ENCODE data around the gene SOBP.

SOBP gene

GRCh38 chr6:107703606-107704005, 213.7 kb downstream of the SOBP start:
- no peak overlapping the region for H3K27ac Mint-ChIP-seq
- H3K27me3 Mint-ChIP-seq (ENCODE audit: low read depth, poor library complexity) = peaks cover 14% of the 10 kb centered on the region
- DNase-seq = no peak
- H3K9me3 Mint-ChIP-seq = peaks cover under 1% of the 10 kb centered on the region
- TF ChIP-seq CTCF (IDR thresholded peaks at IDR 0.05) = no peak
- no peaks in the 10 kb centered on the region for H3K36me3 Mint-ChIP-seq (ENCODE audit: low read depth)
- peaks cover 59% of the 10 kb centered on the region for H3K4me1 Mint-ChIP-seq
- H3K4me3 Mint-ChIP-seq = no peak overlapping the region

GRCh38 chr6:107704347-107705013, 214.6 kb downstream of the SOBP start:
- Mint-ChIP-seq H3K27me3 (ENCODE audit: low read depth, poor library complexity) (peaks cover 14% of the 10 kb centered on the region), H3K9me3 (no peaks in the 10 kb centered on the region), H3K4me3 (no peak overlapping the region), H3K27ac (no peak overlapping the region), H3K36me3 (ENCODE audit: low read depth) (no peaks in the 10 kb centered on the region), H3K4me1 (peaks cover 55% of the 10 kb centered on the region)
- TF ChIP-seq CTCF (IDR thresholded peaks at IDR 0.05) = peak; percentile 79
- peak; percentile 41 for DNase-seq

- peaks cover 14% of the 10 kb centered on the region for H3K27me3 Mint-ChIP-seq (ENCODE audit: low read depth, poor library complexity)
- no peak for TF ChIP-seq CTCF (IDR thresholded peaks at IDR 0.05)
- no peak for DNase-seq
- no peak overlapping the region for H3K4me3 Mint-ChIP-seq
- no peak overlapping the region for H3K27ac Mint-ChIP-seq
- peaks cover 47% of the 10 kb centered on the region for H3K4me1 Mint-ChIP-seq
- H3K9me3 Mint-ChIP-seq = no peaks in the 10 kb centered on the region
- no peaks in the 10 kb centered on the region for H3K36me3 Mint-ChIP-seq (ENCODE audit: low read depth)
These were observed 216.7 kb downstream of the SOBP start for GRCh38 chr6:107706516-107707115.

GRCh38 chr6:107707346-107708275, 217.7 kb downstream of the SOBP start:
- peaks cover 14% of the 10 kb centered on the region for H3K27me3 Mint-ChIP-seq (ENCODE audit: low read depth, poor library complexity)
- DNase-seq = no peak

GRCh38 chr6:107708435-107708834, 218.5 kb downstream of the SOBP start:
- Mint-ChIP-seq H3K27me3 (ENCODE audit: low read depth, poor library complexity) (peaks cover 14% of the 10 kb centered on the region), H3K27ac (peak overlapping the region; percentile 71), H3K4me1 (peaks cover 53% of the 10 kb centered on the region), H3K36me3 (ENCODE audit: low read depth) (no peaks in the 10 kb centered on the region), H3K4me3 (no peak overlapping the region), H3K9me3 (no peaks in the 10 kb centered on the region)
- no peak for TF ChIP-seq CTCF (IDR thresholded peaks at IDR 0.05)
- DNase-seq = no peak

More at GRCh38 chr6:107707346-107708275, 217.7 kb downstream of the SOBP start:
- no peaks in the 10 kb centered on the region for H3K36me3 Mint-ChIP-seq (ENCODE audit: low read depth)
- TF ChIP-seq CTCF (IDR thresholded peaks at IDR 0.05) = no peak
- peak overlapping the region; percentile 71 for H3K27ac Mint-ChIP-seq
- peaks cover 48% of the 10 kb centered on the region for H3K4me1 Mint-ChIP-seq
- H3K4me3 Mint-ChIP-seq = no peak overlapping the region
- no peaks in the 10 kb centered on the region for H3K9me3 Mint-ChIP-seq

Measured in nephron progenitor cell (in vitro differentiated cells).